ENCODE results near the gene SLC25A29.
"Not testable (repeated sequence)": the region's sequence is repeated elsewhere in the genome, so short reads cannot be mapped to it uniquely, and the experiment has no call there.

The SLC25A29 gene

GRCh38 chr14:100306101-100306997 lies at the start of gene SLC25A29:
Gene SLC25A29 (minus strand): TSS chr14:100306444. CDS start chr14:100306232, 212 bp downstream.
- DNase-seq (ENCODE audit: low read depth in 2 of 2), result peak; percentile 59 to 60

DNA sequence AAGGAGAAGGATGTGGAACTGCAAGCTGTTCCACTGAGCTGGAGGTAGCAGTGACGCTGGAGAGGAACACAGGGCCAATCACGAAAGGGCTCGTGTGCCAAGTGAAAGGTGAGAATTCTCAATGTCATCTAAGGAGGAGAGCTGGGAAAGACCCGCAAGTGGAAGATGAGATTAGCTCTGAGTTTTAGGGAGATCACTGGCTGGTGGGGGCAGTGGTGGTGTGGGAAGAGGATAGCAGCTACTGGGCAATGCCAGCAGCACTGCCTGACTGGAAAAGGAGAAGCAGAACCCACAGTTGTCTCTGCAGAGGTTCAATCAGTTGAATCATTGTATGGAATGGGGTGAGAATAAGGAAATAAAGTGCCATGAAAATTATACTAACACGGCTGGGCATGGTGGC lies 44.7 kb upstream of the SLC25A29 start:
- DNase-seq (ENCODE audit: low read depth in 2 of 2), result no peak

DNA sequence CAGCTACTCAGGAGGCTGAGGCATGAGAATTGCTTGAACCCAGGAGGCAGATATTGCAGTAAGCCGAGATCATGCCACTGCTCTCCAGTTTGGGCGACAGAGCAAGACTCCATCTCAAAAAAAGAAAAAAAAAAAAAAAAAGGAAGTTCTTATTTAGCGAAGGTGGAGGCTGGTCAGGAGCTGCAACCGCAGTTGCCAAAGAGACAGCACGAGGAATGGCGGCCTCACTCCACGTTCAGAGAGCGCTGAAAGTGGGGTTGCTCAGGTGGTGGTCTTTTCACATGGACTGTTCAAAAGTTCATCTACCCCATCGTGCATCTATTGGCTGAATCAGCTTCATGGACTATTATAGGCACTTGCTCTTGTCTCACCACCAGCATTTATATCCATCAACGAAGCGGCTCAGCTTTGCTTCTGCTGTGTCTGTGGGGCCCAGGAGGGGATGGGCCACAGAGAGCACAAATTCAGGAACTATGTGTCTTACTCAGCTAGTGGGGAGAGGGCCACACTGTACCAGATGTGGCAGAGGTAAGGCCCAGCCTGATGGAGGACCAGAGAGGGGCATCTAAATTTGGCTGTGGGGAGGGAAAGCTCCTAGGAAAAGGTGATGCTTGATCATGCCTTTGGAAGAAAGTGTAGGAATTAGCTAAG lies 44.2 kb upstream of the SLC25A29 start:
- no peak for DNase-seq (ENCODE audit: low read depth in 2 of 2)

- DNase-seq (ENCODE audit: low read depth in 2 of 2), result no peak
These were observed 42.8 kb upstream of the SLC25A29 start for GRCh38 chr14:100348784-100349685.

GRCh38 chr14:100348253-100348729 lies 42.0 kb upstream of the SLC25A29 start:
- no peak for DNase-seq (ENCODE audit: low read depth in 2 of 2)

GRCh38 chr14:100346306-100347091 lies 40.3 kb upstream of the SLC25A29 start:
- DNase-seq (ENCODE audit: low read depth in 2 of 2), result no peak

GRCh38 chr14:100345711-100346110 lies 39.5 kb upstream of the SLC25A29 start:
- no peak for DNase-seq (ENCODE audit: low read depth in 2 of 2)

DNA sequence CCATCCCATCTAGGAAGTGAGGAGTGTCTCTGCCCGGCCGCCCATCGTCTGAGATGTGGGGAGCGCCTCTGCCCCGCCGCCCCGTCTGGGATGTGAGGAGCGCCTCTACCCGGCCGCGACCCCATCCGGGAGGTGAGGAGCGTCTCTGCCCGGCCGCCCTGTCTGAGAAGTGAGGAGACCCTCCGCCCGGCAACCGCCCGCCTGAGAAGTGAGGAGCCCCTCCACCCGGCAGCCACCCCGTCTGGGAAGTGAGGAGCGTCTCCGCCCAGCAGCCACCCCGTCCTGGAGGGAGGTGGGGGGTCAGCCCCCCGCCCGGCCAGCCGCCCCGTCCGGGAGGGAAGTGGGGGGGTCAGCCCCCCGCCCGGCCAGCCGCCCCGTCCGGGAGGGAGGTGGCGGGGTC lies 38.4 kb upstream of the SLC25A29 start:
- DNase-seq (ENCODE audit: low read depth in 2 of 2), result not testable (repeated sequence)

DNA sequence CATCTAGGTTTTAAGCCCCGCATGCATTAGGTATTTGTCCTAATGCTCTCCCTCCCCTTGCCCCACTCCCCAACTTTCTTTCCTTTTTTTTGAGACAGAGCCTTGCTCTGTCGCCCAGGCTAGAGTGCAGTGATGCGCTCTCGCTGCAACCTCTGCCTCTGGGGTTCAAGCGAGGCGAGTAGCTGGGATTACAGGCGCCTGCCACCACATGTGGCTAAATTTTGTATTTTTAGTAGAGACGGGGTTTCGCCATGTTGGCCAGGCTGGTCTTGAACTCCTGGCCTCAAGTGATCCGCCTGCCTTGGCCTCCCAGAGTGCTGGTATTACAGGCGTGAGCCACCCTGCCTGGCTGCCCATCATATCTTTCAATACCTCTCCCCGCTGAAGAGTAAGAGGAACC lies 36.6 kb upstream of the SLC25A29 start:
- DNase-seq (ENCODE audit: low read depth in 2 of 2), result not testable (repeated sequence)

DNA sequence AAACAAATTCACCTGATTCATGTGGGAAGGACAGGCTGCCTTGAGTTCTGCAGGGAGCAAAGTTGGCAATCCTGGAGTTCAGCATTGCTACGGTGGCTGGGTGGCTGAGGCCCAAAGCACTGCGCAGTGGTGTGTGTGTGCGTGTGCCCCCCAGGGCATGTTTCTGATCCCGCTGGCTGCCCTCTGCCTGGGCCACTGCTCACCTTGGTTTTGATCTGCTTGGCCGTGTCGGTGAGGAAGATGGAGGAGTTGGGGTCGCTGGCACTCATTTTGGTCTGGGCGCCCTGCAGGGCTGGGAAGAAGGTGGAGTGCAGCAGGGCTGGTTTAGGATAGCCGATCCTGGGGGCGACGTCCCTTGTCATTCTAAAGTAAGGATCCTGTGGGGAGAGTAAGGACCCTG lies 36.0 kb upstream of the SLC25A29 start:
- DNase-seq (ENCODE audit: low read depth in 2 of 2), result no peak

- no peak for DNase-seq (ENCODE audit: low read depth in 2 of 2)
These were observed 35.2 kb upstream of the SLC25A29 start for GRCh38 chr14:100341301-100342031.

GRCh38 chr14:100340423-100340813 lies 34.2 kb upstream of the SLC25A29 start:
- DNase-seq (ENCODE audit: low read depth in 2 of 2), result no peak

DNA sequence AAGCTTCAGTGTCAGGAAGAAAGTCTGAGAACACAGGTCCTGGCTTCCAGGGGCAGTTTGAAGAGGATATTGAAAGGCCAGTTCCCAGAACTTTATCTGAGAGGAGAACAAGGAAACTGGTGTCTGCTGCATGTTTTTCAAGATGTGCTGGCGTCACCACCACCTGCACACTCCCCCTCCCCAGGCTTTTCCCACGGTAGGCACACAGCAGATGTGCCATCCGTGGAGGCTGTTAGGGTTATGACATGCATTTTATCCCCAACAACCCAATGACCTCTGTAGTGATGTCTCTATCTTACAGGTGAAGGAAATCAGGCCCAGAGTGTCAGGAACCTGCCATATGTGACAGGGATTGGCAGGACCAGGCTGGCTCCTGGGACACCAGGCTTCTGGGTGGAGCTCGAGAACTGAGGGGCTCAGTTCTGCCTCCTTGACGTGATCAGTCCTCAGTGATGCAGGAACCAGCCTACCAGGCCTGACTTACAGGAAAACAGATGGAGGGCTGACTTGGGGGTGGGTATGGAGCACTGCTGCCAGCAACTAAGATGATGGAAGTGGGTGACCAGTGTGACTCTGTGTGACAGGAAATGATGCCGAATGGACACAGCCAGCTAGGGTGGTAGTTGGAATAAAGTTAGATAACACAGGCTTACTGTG lies 33.6 kb upstream of the SLC25A29 start:
- DNase-seq (ENCODE audit: low read depth in 2 of 2), result no peak

DNA sequence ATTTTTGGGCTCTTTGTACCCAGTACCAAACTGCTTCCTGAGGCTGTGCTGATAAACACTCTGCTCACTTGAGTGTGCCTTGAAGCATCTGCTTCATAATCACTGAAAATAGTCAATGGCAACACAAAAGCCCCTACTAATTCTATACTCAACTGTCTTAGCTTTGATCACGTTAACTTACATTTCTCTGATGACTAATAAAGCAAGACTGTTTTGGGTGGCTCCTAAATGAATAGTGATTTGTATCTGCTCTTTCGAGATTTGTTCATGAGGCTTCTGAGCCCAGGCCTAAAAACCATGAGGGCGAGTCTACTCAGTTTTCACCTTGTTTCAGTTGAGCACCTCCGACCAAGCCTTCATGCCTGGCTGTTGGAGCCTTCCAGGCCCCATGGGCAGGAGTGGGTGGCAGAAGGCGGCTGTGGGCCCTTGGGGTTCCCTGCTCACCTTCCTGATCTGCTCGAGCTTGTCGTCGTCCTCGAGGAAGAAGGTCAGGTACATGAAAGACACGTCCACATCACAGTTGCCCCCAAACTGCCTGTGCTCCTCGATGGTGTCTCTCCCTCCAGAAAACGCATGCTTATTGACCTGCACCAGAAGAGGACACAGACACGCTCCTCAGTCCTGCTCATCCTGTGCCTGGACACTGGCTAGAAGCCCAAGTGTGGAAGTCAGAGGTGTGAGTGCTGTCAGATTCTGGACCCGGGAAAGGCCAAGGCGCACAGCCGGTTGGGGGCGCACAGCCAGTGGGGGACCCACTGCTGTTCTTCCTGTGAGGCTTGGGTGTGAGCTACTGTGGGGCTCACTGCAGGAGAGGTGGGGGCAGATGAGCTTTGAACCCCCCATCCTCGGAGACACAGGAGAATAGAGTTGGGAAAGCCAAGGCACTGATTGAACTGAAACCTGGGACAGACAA lies 30.6 kb upstream of the SLC25A29 start:
- no peak for DNase-seq (ENCODE audit: low read depth in 2 of 2)

DNA sequence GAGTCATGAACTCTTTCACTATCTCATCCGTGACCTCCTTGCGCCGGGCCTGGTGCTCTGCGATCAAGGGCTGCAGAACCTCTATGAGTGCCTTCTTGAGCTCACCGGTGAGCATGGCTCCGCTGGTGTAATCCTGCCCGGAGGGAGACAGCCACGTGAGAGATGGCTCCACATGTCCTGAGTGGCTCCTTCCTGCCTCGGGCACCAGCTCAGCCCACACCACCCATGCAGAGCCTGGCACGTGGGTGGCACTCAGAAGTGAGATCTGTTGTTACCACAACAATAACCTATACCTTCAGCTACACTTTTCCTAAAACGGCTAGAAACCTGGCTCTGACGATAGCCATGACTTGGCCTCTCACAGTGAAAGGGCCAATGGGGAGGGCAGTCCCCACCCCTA lies 28.7 kb upstream of the SLC25A29 start:
- no peak for DNase-seq (ENCODE audit: low read depth in 2 of 2)

DNA sequence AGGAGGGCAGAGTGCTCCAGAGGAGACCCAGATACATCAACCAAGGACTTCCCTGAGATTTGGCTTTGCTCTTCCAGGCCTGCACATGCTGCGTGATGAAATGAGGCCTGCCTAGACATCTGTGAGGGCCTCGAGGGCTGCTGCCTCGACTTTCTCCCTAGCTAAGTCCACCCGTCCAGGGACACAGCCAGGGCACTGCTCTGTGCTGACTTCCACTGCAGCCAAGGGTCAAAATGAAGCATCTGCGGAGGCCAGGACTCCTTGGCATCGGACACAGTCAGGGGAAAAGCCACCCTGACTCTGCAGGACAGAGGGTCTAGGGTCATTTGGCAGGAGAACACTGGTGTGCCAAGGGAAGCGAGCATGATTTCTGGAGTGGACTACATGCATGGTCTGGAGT lies 27.6 kb upstream of the SLC25A29 start:
- no peak for DNase-seq (ENCODE audit: low read depth in 2 of 2)

DNA sequence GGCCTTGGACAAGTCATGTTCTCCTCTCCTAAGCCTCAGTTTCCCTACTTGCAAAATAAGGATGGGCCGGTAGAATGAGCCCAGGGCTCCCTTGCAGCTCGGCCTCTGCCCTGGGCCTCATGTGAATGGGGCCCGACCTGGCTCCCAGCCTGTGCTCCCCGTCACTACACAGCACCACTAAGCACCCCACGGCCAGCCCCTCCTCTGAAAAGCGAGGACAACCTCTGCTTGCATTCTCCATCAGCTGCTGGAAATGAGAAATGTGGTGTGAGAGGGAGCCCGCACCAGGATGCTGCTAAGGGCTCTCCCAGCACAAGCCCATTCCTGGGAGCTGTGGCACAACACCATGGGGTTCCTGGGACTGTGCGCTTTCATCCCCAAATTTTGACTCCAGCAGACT lies 27.1 kb upstream of the SLC25A29 start:
- DNase-seq (ENCODE audit: low read depth in 2 of 2), result no peak

GRCh38 chr14:100332797-100333196 lies 26.6 kb upstream of the SLC25A29 start:
- no peak for DNase-seq (ENCODE audit: low read depth in 2 of 2)
